ENCODE results near the gene SNX27.

DNA sequence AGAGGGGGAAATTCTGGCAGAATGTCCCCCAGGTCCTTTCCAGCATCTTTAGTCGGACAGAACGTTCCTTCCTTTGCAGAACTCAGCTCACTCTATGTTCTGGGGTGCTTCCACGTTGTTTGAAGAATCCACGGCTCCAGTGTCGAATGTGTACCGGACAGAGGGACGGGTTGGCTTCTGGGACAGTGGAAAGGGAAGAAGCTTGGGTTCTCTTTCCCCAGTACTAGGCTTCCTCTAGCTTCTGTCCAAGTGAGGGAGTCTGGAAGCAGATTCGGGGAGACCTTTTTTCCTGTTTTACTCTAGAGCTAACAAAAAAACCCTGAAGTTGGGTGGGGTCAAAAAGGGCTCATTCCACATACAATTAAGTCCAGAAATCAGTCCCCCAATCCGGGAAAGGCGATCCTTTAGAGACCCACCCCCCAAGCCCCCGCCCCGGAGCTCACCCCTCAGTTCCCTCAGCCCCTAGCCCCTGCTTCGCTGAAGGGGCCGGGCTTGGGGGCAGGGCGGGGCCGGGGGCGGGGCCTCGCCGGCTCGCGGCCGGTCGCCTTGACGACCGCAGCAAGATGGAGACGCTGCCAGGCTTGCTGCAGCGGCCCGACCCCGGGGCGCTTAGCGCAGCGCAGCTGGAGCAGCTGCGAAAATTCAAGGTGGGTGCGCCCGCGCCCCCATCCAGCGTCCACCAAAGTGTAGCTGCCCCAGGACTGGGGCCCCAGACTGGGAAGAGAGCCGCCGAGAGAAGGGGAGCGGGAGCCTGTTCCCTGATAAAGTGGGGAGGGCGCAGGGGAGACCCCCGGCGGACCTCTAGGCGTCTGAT, 109.3 kb downstream of the SNX27 start, which contains the start of gene RIIAD1:
- TF ChIP-seq HDGF (IDR thresholded peaks at IDR 0.05; ENCODE audit: borderline replicate concordance) (no peak), FOXM1 (IDR thresholded peaks at IDR 0.05; ENCODE audit: borderline replicate concordance) (no peak), FOXA1 (IDR thresholded peaks at IDR 0.05) (no peak), SUZ12 (IDR thresholded peaks at IDR 0.05) (no peak), FOXK2 (IDR thresholded peaks at IDR 0.05) (no peak), NFRKB (IDR thresholded peaks at IDR 0.05) (no peak), BHLHE40 (IDR thresholded peaks at IDR 0.05; ENCODE audit: borderline replicate concordance) (no peak), SP1 (IDR thresholded peaks at IDR 0.05) (no peak), LEF1 (IDR thresholded peaks at IDR 0.05; ENCODE audit: borderline replicate concordance) (no peak), ELF4 (IDR thresholded peaks at IDR 0.05) (no peak), TARDBP (IDR thresholded peaks at IDR 0.05) (no peak)
- TF ChIP-seq, protein P1, sequence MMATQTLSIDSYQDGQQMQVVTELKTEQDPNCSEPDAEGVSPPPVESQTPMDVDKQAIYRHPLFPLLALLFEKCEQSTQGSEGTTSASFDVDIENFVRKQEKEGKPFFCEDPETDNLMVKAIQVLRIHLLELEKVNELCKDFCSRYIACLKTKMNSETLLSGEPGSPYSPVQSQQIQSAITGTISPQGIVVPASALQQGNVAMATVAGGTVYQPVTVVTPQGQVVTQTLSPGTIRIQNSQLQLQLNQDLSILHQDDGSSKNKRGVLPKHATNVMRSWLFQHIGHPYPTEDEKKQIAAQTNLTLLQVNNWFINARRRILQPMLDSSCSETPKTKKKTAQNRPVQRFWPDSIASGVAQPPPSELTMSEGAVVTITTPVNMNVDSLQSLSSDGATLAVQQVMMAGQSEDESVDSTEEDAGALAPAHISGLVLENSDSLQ (IDR thresholded peaks at IDR 0.05), result no peak
